IMR-90 (cell line): ENCODE data around the gene DZIP1L. TPM values are rescaled to one million over a fixed set of nuclear protein-coding genes. Genes with fewer than 3 reads are reported as not detected.

Experiments used
- ATAC-seq: fragments of 200-7000 bp; cut with Tn5 transposase; 2 replicates; pipeline ENCODE4 v1.9.1; 2020; ENCODE audit warnings: low read depth, mild to moderate bottlenecking, moderate library complexity
- BruUV-seq: library from RNA; stranded (reverse); fragments of 400-500 nt; replicated peaks from 2 replicates; lab custom pipeline; 2021; lab: Mats Ljungman, UMichigan
- CTCF ChIA-PET: fragments of 300-600 bp; formaldehyde crosslinking; extraction: SDS; loops from one replicate; lab custom pipeline; 2021; ENCODE audit warnings: antibody characterized with exemption; lab: Yijun Ruan, JAX
- POLR2A ChIA-PET: fragments of 300-600 bp; sonication (Branson Sonifier 250); formaldehyde crosslinking; loops from one replicate; lab custom pipeline; 2022; ENCODE audit warnings: antibody characterized with exemption; ENCODE audit not compliant: unreplicated experiment; lab: Charles Lee
- DNase-seq: peaks from one replicate; pipeline ENCODE4 v3.0.0; 2013
- H2AFZ ChIP-seq: replicated peaks from 2 replicates; pipeline ENCODE3; 2013; ENCODE audit warnings: low read length, mild to moderate bottlenecking; ENCODE audit not compliant: poor library complexity
- H2AK5ac ChIP-seq: 2 replicates; pipeline ENCODE4 v1.6.1; 2013; ENCODE audit warnings: low read depth, low read length, inconsistent platforms
- H2AK9ac ChIP-seq: replicated peaks from 2 replicates; pipeline ENCODE3; 2013; ENCODE audit warnings: mild to moderate bottlenecking, low read depth, low read length, moderate library complexity; ENCODE audit not compliant: poor library complexity
- H2BK120ac ChIP-seq: 2 replicates; pipeline ENCODE4 v1.6.1; 2013; ENCODE audit warnings: low read depth, low read length, inconsistent platforms
- H2BK15ac ChIP-seq: 3 replicates; pipeline ENCODE4 v1.6.1; 2013; ENCODE audit warnings: low read depth, low read length, inconsistent platforms
- H2BK20ac ChIP-seq: 2 replicates; pipeline ENCODE4 v1.6.1; 2013; ENCODE audit warnings: low read depth, mild to moderate bottlenecking, inconsistent platforms, low read length, moderate library complexity
- H2BK5ac ChIP-seq: 2 replicates; pipeline ENCODE4 v1.6.1; 2013; ENCODE audit warnings: mild to moderate bottlenecking, low read depth, low read length, inconsistent platforms; ENCODE audit not compliant: poor library complexity, severe bottlenecking
- H3K14ac ChIP-seq: replicated peaks from 2 replicates; pipeline ENCODE4 v1.6.1; 2013; ENCODE audit warnings: low read depth, low read length, inconsistent platforms
- H3K18ac ChIP-seq: 2 replicates; pipeline ENCODE4 v1.6.1; 2013; ENCODE audit warnings: low read depth, low read length, control low read depth
- H3K23ac ChIP-seq: 2 replicates; pipeline ENCODE4 v1.6.1; 2013; ENCODE audit warnings: low read depth, low read length, inconsistent platforms
- H3K27ac ChIP-seq: 2 replicates; pipeline ENCODE4 v1.5.1; 2013; ENCODE audit warnings: mild to moderate bottlenecking, control low read depth, low read length; ENCODE audit not compliant: insufficient read depth
- H3K27me3 ChIP-seq: 2 replicates; pipeline ENCODE4 v1.6.1; 2013; ENCODE audit warnings: low read length; ENCODE audit not compliant: control insufficient read depth, insufficient read depth
- H3K36me3 ChIP-seq: 2 replicates; pipeline ENCODE4 v1.6.1; 2013; ENCODE audit warnings: low read length, mixed read lengths; ENCODE audit not compliant: control insufficient read depth, insufficient read depth
- H3K4ac ChIP-seq: 2 replicates; pipeline ENCODE4 v1.6.1; 2013; ENCODE audit warnings: low read depth, low read length, inconsistent platforms
- H3K4me1 ChIP-seq: 2 replicates; pipeline ENCODE4 v1.6.1; 2013; ENCODE audit warnings: low read length, mixed read lengths; ENCODE audit not compliant: control insufficient read depth, insufficient read depth
- H3K4me2 ChIP-seq: 2 replicates; pipeline ENCODE4 v1.6.1; 2013; ENCODE audit warnings: low read depth, mild to moderate bottlenecking, control low read depth, low read length, moderate library complexity
- H3K4me3 ChIP-seq: 2 replicates; pipeline ENCODE4 v1.5.1; 2013; ENCODE audit warnings: low read depth, mild to moderate bottlenecking, control low read depth, low read length, moderate library complexity; ENCODE audit not compliant: insufficient read depth
- H3K56ac ChIP-seq: 2 replicates; pipeline ENCODE4 v1.6.1; 2013; ENCODE audit warnings: low read length, inconsistent platforms; ENCODE audit not compliant: insufficient read depth; ENCODE audit errors: extremely low read depth
- H3K79me1 ChIP-seq, 2 experiments: 2 replicates each; pipeline ENCODE4 v1.6.1; 2013; ENCODE audit warnings: low read length in 2 of 2, inconsistent platforms in 1 of 2, low read depth in 1 of 2
- H3K9ac ChIP-seq: 2 replicates; pipeline ENCODE4 v1.6.1; 2013; ENCODE audit warnings: low read depth, low read length, control low read depth
- H3K9me1 ChIP-seq: 2 replicates; pipeline ENCODE4 v1.6.1; 2013; ENCODE audit warnings: low read length, inconsistent platforms; ENCODE audit not compliant: insufficient read depth
- H3K9me3 ChIP-seq: 2 replicates; pipeline ENCODE4 v1.6.1; 2013; ENCODE audit warnings: low read length; ENCODE audit not compliant: control insufficient read depth, insufficient read depth
- H4K20me1 ChIP-seq: 2 replicates; pipeline ENCODE4 v1.6.1; 2013; ENCODE audit warnings: low read length, inconsistent platforms; ENCODE audit not compliant: insufficient read depth
- H4K5ac ChIP-seq: 2 replicates; pipeline ENCODE4 v1.6.1; 2013; ENCODE audit warnings: mild to moderate bottlenecking, low read depth, low read length, control low read depth
- H4K8ac ChIP-seq, 2 experiments: 2 replicates each; pipeline ENCODE4 v1.6.1; 2013; ENCODE audit warnings: low read depth in 2 of 2, low read length in 2 of 2, control low read depth in 1 of 2, inconsistent platforms in 1 of 2
- H4K91ac ChIP-seq: 2 replicates; pipeline ENCODE4 v1.6.1; 2013; ENCODE audit warnings: low read depth, low read length, inconsistent platforms; ENCODE audit not compliant: insufficient read depth
- BHLHE40 ChIP-seq: fragments of 150-350 bp; IDR thresholded peaks from 2 replicates; pipeline ENCODE4 v1.6.1; 2016; ENCODE audit warnings: mild to moderate bottlenecking, low read depth, low read length
- CEBPB ChIP-seq: IDR thresholded peaks from 2 replicates; pipeline ENCODE4 v1.6.1; 2012; ENCODE audit warnings: low read depth, low read length, improper control_type of control experiment
- CTCF ChIP-seq: conservative IDR thresholded peaks from 2 replicates; pipeline ENCODE4 v1.5.1; 2012; ENCODE audit warnings: mild to moderate bottlenecking, low read depth, low read length, improper control_type of control experiment
- ELK1 ChIP-seq: fragments of 150-350 bp; IDR thresholded peaks from 2 replicates; pipeline ENCODE4 v1.6.1; 2016; ENCODE audit warnings: low read depth, mild to moderate bottlenecking, low read length, moderate library complexity, borderline replicate concordance
- FOS ChIP-seq: fragments of 150-350 bp; IDR thresholded peaks from 2 replicates; pipeline ENCODE4 v1.6.1; 2016; ENCODE audit warnings: low read depth, low read length
- MAFK ChIP-seq: IDR thresholded peaks from 2 replicates; pipeline ENCODE4 v1.6.1; 2012; ENCODE audit warnings: low read depth, low read length, improper control_type of control experiment
- MAZ ChIP-seq: IDR thresholded peaks from 2 replicates; pipeline ENCODE4 v1.6.1; 2012; ENCODE audit warnings: low read depth, mild to moderate bottlenecking, low read length, improper control_type of control experiment, moderate library complexity, borderline replicate concordance
- MXI1 ChIP-seq: IDR thresholded peaks from 2 replicates; pipeline ENCODE4 v1.6.1; 2012; ENCODE audit warnings: low read depth, mild to moderate bottlenecking, low read length, moderate library complexity, borderline replicate concordance
- POLR2A ChIP-seq: IDR thresholded peaks from 2 replicates; pipeline ENCODE4 v1.6.1; 2012; ENCODE audit warnings: mild to moderate bottlenecking, low read depth, low read length
- RAD21 ChIP-seq: IDR thresholded peaks from 2 replicates; pipeline ENCODE4 v1.6.1; 2012; ENCODE audit warnings: low read length, improper control_type of control experiment
- RCOR1 ChIP-seq: IDR thresholded peaks from 2 replicates; pipeline ENCODE4 v1.6.1; 2012; ENCODE audit warnings: mild to moderate bottlenecking, low read length, improper control_type of control experiment; ENCODE audit not compliant: insufficient replicate concordance
- RFX5 ChIP-seq: IDR thresholded peaks from 2 replicates; pipeline ENCODE4 v1.8.0; 2012; ENCODE audit warnings: low read depth, mild to moderate bottlenecking, low read length, moderate library complexity
- SMC3 ChIP-seq: fragments of 150-350 bp; IDR thresholded peaks from 2 replicates; pipeline ENCODE4 v1.6.1; 2016; ENCODE audit warnings: low read depth, mild to moderate bottlenecking, antibody characterized with exemption, low read length, moderate library complexity
- USF2 ChIP-seq: fragments of 150-350 bp; IDR thresholded peaks from 2 replicates; pipeline ENCODE4 v1.6.1; 2017; ENCODE audit warnings: mild to moderate bottlenecking, antibody characterized with exemption, low read length, low read depth
- WGBS, 2 experiments: methylation state at CpG; one replicate each; pipeline versions ENCODE4 v1.1.5 to v1.1.7; 2013; ENCODE audit warnings: missing lambda C conversion rate in 2 of 2; ENCODE audit not compliant: insufficient read length in 1 of 2; ENCODE audit errors: extremely low coverage in 2 of 2; 5-methylcytosine and 5-hydroxymethylcytosine counted together
- dilution Hi-C: fragments of 300-500 bp; cut with HindIII; formaldehyde crosslinking; loops from one replicate; pipeline ENCODE4 v1.14.3; 2018; ENCODE audit warnings: low sequenced_read_pairs; ENCODE audit not compliant: unreplicated experiment
- in situ Hi-C: fragments of 300-500 bp; cut with MboI; formaldehyde crosslinking; loops from 3 replicates; pipeline ENCODE4 v1.14.3; 2019; ENCODE audit warnings: low sequenced_read_pairs, inconsistent platforms, mixed read lengths
- intact Hi-C: fragments of 100-400 bp; cut with micrococcal nuclease; formaldehyde crosslinking; loops from 2 replicates; pipeline ENCODE4 v1.10.0; 2022
- polyA plus RNA-seq, 3 experiments: library from polyadenylated mRNA; depleted of rRNA; stranded (reverse); fragments of >200 nt; gene quantifications; 2 replicates each; pipeline ENCODE4 v1.2.3, GENCODE V29; 2012; ENCODE audit warnings: low replicate concordance in 1 of 3
- total RNA-seq: library from RNA; depleted of rRNA; stranded (reverse); fragments of >200 nt; gene quantifications from 2 replicates; pipeline ENCODE4 v1.2.3, GENCODE V29; 2012

The DZIP1L gene
- total and polyA plus RNA-seq, 2 of the 4 experiments (the other 2 are of a cell fraction): 12.9 to 14.7 TPM

GRCh38 chr3:138068046-138068445, 47.4 kb downstream of the DZIP1L start:
- no peaks in the 10 kb centered on the region for H3K9me3 ChIP-seq
- ChIA-PET CTCF (no interaction called here), POLR2A (no interaction called here)
- no peak overlapping the region for H2BK20ac ChIP-seq
- no peak overlapping the region for H2BK5ac ChIP-seq
- peaks cover 45% of the 10 kb centered on the region for H3K36me3 ChIP-seq
- in situ Hi-C loops: loop anchor here (5.0 to 10.0 kb wide), 2 partner anchors 49 to 857 kb away; partner anchors contain the start of gene DZIP1L
- no peak overlapping the region for H2BK120ac ChIP-seq
- no peak overlapping the region for H3K9ac ChIP-seq
- H4K20me1 ChIP-seq: peaks cover 9% of the 10 kb centered on the region; the same call in 1 of the 2 replicates
- no TSS peak for BruUV-seq
- no peak overlapping the region for H2AFZ ChIP-seq
- H4K5ac ChIP-seq: no peak overlapping the region
- no peak overlapping the region for H2BK15ac ChIP-seq
- ATAC-seq (no peak), DNase-seq (no peak)
- H3K18ac ChIP-seq: no peak overlapping the region
- H3K27me3 ChIP-seq: no peaks in the 10 kb centered on the region
- no peak overlapping the region for H3K14ac ChIP-seq
- peaks cover 5% of the 10 kb centered on the region; the same call in 1 of the 2 replicates for H3K9me1 ChIP-seq
- 80% methylated on average over 5 of the region's 8 CpGs; no CpG with 5 or more reads in 1 of the 2 experiments for WGBS, 2 experiments
- H3K27ac ChIP-seq: no peak overlapping the region
- H3K4me3 ChIP-seq: no peak overlapping the region
- peaks cover 14% of the 10 kb centered on the region for H3K4me1 ChIP-seq
- no peak overlapping the region for H2AK9ac ChIP-seq
- dilution Hi-C loops: no loop called here
- H3K23ac ChIP-seq: no peak overlapping the region
- TF ChIP-seq ELK1 (no peak), MAZ (no peak), RAD21 (no peak), CTCF (no peak), FOS (no peak), RCOR1 (no peak), CEBPB (no peak), SMC3 (no peak), POLR2A (no peak), BHLHE40 (no peak), MXI1 (no peak), RFX5 (no peak), USF2 (no peak), MAFK (no peak)
- intact Hi-C loops: loop anchor here (1.0 to 10.0 kb wide), 6 partner anchors 51 to 359 kb away; partner anchors contain the start of genes DBR1 and MRAS
- H4K91ac ChIP-seq: no peak overlapping the region
- H2AK5ac ChIP-seq: no peak overlapping the region
- H4K8ac ChIP-seq: no peak overlapping the region
- no peak overlapping the region for H3K4ac ChIP-seq
- H3K79me1 ChIP-seq: peaks cover 12 to 25% of the 10 kb centered on the region in 2 experiments
- H3K56ac ChIP-seq: no peak overlapping the region
- no peak overlapping the region for H3K4me2 ChIP-seq
